ENCODE results near the gene AMIGO2.

DNA sequence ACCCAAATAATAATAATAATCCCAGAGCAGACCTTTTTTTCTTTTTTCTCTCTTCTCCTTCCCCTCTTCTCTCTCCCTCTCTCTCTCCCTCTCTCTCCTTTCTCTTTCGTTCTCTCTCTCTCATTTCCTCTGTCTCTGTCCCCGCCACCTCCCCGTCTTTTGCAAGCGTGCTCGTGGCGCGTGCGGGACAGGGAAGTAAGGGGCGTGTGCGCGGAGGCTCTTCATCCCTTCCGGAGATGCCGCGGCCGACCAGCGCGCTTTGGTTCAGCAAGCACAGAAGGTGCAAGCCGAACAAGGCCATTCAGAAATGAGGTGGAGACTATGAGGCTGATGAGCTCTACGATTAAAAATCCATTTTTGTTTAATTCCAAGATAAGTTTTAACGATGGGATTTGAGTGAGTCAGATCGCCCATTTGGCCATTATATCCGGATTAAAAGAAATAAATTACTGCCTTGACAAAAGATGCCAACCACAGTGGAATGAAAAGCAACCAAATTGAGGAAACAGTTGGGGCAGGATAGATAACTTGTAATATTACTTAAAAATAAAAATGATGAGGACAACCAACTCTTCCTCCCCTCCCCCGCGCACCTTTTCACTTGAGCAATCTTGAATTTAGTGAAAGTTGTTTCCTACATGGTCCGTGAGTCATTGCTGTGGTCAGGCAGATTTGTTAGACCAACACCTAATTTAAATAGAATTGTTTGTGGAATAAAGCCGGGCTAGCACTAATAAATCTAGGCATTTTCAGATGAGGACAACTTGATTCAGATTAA lies 1.2 kb upstream of the AMIGO2 start:
- TF ChIP-seq EZH2 (IDR thresholded peaks at IDR 0.05; ENCODE audit: low read depth, unreplicated experiment) (no peak), POLR2AphosphoS5 (IDR thresholded peaks at IDR 0.05; ENCODE audit: low read depth) (no peak), CREB1 (CRISPR knock-in tag; IDR thresholded peaks at IDR 0.05; ENCODE audit: low read depth) (no peak)
- TF ChIP-seq, protein P1, sequence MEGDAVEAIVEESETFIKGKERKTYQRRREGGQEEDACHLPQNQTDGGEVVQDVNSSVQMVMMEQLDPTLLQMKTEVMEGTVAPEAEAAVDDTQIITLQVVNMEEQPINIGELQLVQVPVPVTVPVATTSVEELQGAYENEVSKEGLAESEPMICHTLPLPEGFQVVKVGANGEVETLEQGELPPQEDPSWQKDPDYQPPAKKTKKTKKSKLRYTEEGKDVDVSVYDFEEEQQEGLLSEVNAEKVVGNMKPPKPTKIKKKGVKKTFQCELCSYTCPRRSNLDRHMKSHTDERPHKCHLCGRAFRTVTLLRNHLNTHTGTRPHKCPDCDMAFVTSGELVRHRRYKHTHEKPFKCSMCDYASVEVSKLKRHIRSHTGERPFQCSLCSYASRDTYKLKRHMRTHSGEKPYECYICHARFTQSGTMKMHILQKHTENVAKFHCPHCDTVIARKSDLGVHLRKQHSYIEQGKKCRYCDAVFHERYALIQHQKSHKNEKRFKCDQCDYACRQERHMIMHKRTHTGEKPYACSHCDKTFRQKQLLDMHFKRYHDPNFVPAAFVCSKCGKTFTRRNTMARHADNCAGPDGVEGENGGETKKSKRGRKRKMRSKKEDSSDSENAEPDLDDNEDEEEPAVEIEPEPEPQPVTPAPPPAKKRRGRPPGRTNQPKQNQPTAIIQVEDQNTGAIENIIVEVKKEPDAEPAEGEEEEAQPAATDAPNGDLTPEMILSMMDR (conservative IDR thresholded peaks at IDR 0.05; ENCODE audit: low read depth in 2 of 2), result no peak
